OCI-LY1 (cell line): ENCODE data around the gene CFC1.
"Not testable (repeated sequence)": the region's sequence is repeated elsewhere in the genome, so short reads cannot be mapped to it uniquely, and the experiment has no call there.

Experiments used
- CTCF ChIP-seq: fragments of 200-600 bp; sonication (generic), shearing (Covaris generic); IDR thresholded peaks from 2 replicates; pipeline ENCODE4 v1.5.1; 2017; ENCODE audit warnings: mild to moderate bottlenecking, antibody characterized with exemption, low read length, moderate library complexity, mixed read lengths
- EZH2 ChIP-seq: fragments of 200-600 bp; sonication (generic), shearing (Covaris generic); IDR thresholded peaks from 2 replicates; pipeline ENCODE4 v1.8.0; 2017; ENCODE audit warnings: borderline replicate concordance, mixed run types, mild to moderate bottlenecking, antibody characterized with exemption, low read length, moderate library complexity, mixed read lengths

DNA sequence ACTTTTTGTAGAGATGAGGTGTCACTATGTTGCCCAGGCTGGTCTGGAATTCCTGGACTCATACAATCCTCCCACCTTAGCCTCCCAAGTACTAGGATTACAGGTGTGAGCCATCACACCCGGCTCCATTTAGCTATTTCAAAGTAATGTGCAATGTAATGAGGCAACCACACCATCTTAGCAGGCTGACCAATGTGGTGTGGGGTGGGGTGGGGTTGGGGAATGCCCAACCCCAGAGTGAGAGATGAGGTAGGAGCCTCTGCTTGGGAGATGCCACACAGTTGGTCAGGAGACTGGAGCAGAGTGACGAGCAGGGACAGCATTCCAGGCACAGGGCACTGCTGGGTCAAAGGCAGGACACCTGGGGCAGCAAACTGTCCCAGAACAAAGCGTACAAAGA lies 51.0 kb downstream of the CFC1 start:
- TF ChIP-seq CTCF, EZH2: not testable (repeated sequence)
